NB4 (cell line): ENCODE measurements around the gene FCSK.
"Not testable (repeated sequence)": the region's sequence is repeated elsewhere in the genome, so short reads cannot be mapped to it uniquely, and the experiment has no call there.

ENCODE experiments used
- CTCF ChIP-seq: IDR thresholded peaks from one replicate; pipeline ENCODE4 v1.5.1; 2012; ENCODE audit warnings: low read depth, low read length
- MAX ChIP-seq: IDR thresholded peaks from 2 replicates; pipeline ENCODE4 v1.6.1; 2011; ENCODE audit warnings: low read depth, low read length
- POLR2A ChIP-seq: IDR thresholded peaks from 2 replicates; pipeline ENCODE4 v1.6.1; 2011; ENCODE audit warnings: mild to moderate bottlenecking; ENCODE audit not compliant: insufficient read length; ENCODE audit errors: extremely low read depth

GRCh38 chr16:70451004-70451340 is 3.4 kb upstream of the FCSK start:
- not testable (repeated sequence) for TF ChIP-seq CTCF, MAX, POLR2A
